ENCODE results near the gene NVL. TPM values are rescaled to one million over a fixed set of nuclear protein-coding genes. Genes with fewer than 3 reads are reported as not detected.

NVL gene
- total and polyA plus RNA-seq, 10 of the 15 experiments (the other 5 are each of a cell fraction or from before 2014, with no cell fraction given), result 20.3 to 49.6 (median 35.2) TPM

DNA sequence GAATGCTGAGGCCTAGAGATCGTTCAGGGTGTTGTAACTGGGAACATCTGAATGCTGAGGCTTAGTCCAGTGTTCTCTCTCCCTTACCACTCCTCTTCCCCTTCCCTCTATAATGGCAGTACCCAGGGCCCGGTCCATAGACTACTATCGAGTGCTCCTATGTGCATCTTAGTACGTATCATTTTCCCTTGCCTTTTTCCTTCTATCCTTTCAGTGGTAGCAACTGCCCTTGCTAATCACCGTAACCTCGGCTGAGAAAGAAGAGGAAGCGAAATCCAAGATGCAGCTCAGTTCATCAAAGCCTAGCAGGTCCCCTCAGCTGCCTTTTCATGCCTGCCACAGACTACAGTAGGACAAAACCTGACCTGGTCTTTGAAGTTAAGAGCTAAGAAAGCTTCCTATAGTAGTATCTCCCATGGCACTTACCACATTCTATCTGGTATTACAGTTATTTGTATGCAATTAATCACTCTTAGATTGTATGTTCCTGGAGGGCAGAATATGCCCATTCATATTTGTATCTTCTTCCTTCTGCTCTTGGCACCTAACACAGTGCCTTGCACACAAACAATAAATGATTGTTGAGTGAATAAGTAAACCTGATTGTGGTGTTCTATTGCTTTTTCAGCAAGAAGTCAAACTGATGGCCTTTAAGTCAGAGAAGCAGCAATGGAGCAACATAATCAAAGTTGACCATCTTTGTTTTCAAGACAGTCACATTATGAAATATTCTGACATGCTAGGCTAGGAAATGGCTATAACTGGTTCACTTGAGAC, 49.1 kb upstream of the NVL start (continued):
- TF ChIP-seq, protein P1, sequence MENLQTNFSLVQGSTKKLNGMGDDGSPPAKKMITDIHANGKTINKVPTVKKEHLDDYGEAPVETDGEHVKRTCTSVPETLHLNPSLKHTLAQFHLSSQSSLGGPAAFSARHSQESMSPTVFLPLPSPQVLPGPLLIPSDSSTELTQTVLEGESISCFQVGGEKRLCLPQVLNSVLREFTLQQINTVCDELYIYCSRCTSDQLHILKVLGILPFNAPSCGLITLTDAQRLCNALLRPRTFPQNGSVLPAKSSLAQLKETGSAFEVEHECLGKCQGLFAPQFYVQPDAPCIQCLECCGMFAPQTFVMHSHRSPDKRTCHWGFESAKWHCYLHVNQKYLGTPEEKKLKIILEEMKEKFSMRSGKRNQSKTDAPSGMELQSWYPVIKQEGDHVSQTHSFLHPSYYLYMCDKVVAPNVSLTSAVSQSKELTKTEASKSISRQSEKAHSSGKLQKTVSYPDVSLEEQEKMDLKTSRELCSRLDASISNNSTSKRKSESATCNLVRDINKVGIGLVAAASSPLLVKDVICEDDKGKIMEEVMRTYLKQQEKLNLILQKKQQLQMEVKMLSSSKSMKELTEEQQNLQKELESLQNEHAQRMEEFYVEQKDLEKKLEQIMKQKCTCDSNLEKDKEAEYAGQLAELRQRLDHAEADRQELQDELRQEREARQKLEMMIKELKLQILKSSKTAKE (IDR thresholded peaks at IDR 0.05; ENCODE audit: low read depth, poor library complexity, severe bottlenecking), result no peak
- no peak for TF ChIP-seq ZZZ3 (IDR thresholded peaks at IDR 0.05; ENCODE audit: control insufficient read depth, insufficient read length, low read depth)
- no peak for TF ChIP-seq RBBP5 (conservative IDR thresholded peaks at IDR 0.05)
- TF ChIP-seq MEF2B (IDR thresholded peaks at IDR 0.05; ENCODE audit: partially characterized antibody, poor library complexity, severe bottlenecking), result no peak
- TF ChIP-seq NR2C2 (IDR thresholded peaks at IDR 0.05; ENCODE audit: borderline replicate concordance, control insufficient read depth, insufficient read length, low read depth), result no peak
- no peak for TF ChIP-seq NR2F1 (conservative IDR thresholded peaks at IDR 0.05)
- TF ChIP-seq EGR1 (IDR thresholded peaks at IDR 0.05; ENCODE audit: borderline replicate concordance in 1 of 2, low read depth in 2 of 2, low read length in 2 of 2), result no peak
- 0 out of 2 replicates have a peak, but pooled peaks have one; percentile 25 for TF ChIP-seq DPF2 (IDR thresholded peaks at IDR 0.05)
- TF ChIP-seq, protein P2, sequence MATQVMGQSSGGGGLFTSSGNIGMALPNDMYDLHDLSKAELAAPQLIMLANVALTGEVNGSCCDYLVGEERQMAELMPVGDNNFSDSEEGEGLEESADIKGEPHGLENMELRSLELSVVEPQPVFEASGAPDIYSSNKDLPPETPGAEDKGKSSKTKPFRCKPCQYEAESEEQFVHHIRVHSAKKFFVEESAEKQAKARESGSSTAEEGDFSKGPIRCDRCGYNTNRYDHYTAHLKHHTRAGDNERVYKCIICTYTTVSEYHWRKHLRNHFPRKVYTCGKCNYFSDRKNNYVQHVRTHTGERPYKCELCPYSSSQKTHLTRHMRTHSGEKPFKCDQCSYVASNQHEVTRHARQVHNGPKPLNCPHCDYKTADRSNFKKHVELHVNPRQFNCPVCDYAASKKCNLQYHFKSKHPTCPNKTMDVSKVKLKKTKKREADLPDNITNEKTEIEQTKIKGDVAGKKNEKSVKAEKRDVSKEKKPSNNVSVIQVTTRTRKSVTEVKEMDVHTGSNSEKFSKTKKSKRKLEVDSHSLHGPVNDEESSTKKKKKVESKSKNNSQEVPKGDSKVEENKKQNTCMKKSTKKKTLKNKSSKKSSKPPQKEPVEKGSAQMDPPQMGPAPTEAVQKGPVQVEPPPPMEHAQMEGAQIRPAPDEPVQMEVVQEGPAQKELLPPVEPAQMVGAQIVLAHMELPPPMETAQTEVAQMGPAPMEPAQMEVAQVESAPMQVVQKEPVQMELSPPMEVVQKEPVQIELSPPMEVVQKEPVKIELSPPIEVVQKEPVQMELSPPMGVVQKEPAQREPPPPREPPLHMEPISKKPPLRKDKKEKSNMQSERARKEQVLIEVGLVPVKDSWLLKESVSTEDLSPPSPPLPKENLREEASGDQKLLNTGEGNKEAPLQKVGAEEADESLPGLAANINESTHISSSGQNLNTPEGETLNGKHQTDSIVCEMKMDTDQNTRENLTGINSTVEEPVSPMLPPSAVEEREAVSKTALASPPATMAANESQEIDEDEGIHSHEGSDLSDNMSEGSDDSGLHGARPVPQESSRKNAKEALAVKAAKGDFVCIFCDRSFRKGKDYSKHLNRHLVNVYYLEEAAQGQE (IDR thresholded peaks at IDR 0.05; ENCODE audit: low read depth, low read length), result no peak
- TF ChIP-seq JUND (IDR thresholded peaks at IDR 0.05; ENCODE audit: low read depth, low read length), result no peak
- no peak for TF ChIP-seq TCF7 (IDR thresholded peaks at IDR 0.05; ENCODE audit: borderline replicate concordance)
- no peak for TF ChIP-seq LARP7 (IDR thresholded peaks at IDR 0.05)
- TF ChIP-seq POLR2A (IDR thresholded peaks at IDR 0.05; ENCODE audit: low read depth, low read length), result no peak
- TF ChIP-seq SMARCA5 (IDR thresholded peaks at IDR 0.05), result no peak
- no peak for TF ChIP-seq WRNIP1 (IDR thresholded peaks at IDR 0.05; ENCODE audit: borderline replicate concordance, low read depth, low read length)
- no peak for TF ChIP-seq GABPA (IDR thresholded peaks at IDR 0.05; ENCODE audit: low read depth)
- peak; percentile 82 for TF ChIP-seq SPI1 (IDR thresholded peaks at IDR 0.05; ENCODE audit: borderline replicate concordance, insufficient read depth, low read depth, low read length)
